HCT116 (cell line): ENCODE data around the gene TCEANC2. TPM values are rescaled to one million over a fixed set of nuclear protein-coding genes. Genes with fewer than 3 reads are reported as not detected.

Experiments used
- ATAC-seq: fragments of 200-7000 bp; cut with Tn5 transposase; 2 replicates; pipeline ENCODE4 v1.9.1; 2020; ENCODE audit warnings: mild to moderate bottlenecking, moderate library complexity
- BruUV-seq: library from RNA; stranded (reverse); fragments of 400-500 nt; replicated peaks from 2 replicates; lab custom pipeline; 2021; lab: Mats Ljungman, UMichigan
- CTCF ChIA-PET: fragments of 300-600 bp; sonication (Branson Sonifier 250); formaldehyde crosslinking; loops from one replicate; lab custom pipeline; 2021; ENCODE audit warnings: antibody characterized with exemption; lab: Charles Lee
- POLR2A ChIA-PET: fragments of 300-600, 350-600 bp; sonication (Branson Sonifier 250); formaldehyde crosslinking; loops from one replicate; lab custom pipeline; 2021; ENCODE audit warnings: antibody characterized with exemption; lab: Charles Lee
- RAD21 ChIA-PET, 2 experiments: fragments of 300-600 bp; sonication (Branson Sonifier 250); formaldehyde crosslinking; loops; one replicate each; lab custom pipeline; 2023; ENCODE audit warnings: low total read pairs in 2 of 2; ENCODE audit not compliant: uncharacterized antibody in 2 of 2, unreplicated experiment in 2 of 2, low non-redundant PET in 1 of 2; lab: Charles Lee
- DNase-seq: peaks from one replicate; pipeline ENCODE4 v3.0.0-alpha.2; 2010; ENCODE audit warnings: low read depth, low spot score
- H2AFZ ChIP-seq: fragments of 200-600 bp; shearing (Covaris generic), sonication (generic); 2 replicates; pipeline ENCODE4 v1.6.1; 2017; ENCODE audit warnings: low read depth, mixed run types, mixed read lengths, antibody characterized with exemption, low read length; ENCODE audit not compliant: poor library complexity, severe bottlenecking
- H3K27ac ChIP-seq: 2 replicates; pipeline ENCODE4 v1.5.1; 2012; ENCODE audit warnings: low read depth, low read length
- H3K27me3 ChIP-seq: fragments of 200-600 bp; sonication (generic); 2 replicates; pipeline ENCODE4 v1.6.1; 2016; ENCODE audit warnings: mixed run types, low read length, mixed read lengths; ENCODE audit not compliant: insufficient read depth
- H3K36me3 ChIP-seq, 2 experiments: fragments of 200-500 bp in 1 of 2; fragments of 200-600 bp in 1 of 2; sonication (Bioruptor generic) in 1 of 2; sonication (generic) in 1 of 2; 2 replicates each; pipeline versions ENCODE4 v1.5.1 to v1.6.1; 2014 to 2016; ENCODE audit warnings: low read length in 2 of 2, inconsistent platforms in 1 of 2, mixed read lengths in 1 of 2, mixed run types in 1 of 2; ENCODE audit not compliant: insufficient read depth in 2 of 2, control insufficient read depth in 1 of 2
- H3K4me1 ChIP-seq, 2 experiments: fragments of 200-600 bp in 1 of 2; sonication (generic) in 1 of 2; 2 replicates each; pipeline versions ENCODE4 v1.5.1 to v1.6.1; 2012 to 2017; ENCODE audit warnings: low read length in 2 of 2, inconsistent platforms in 1 of 2, mild to moderate bottlenecking in 1 of 2, mixed read lengths in 1 of 2, mixed run types in 1 of 2, moderate library complexity in 1 of 2; ENCODE audit not compliant: insufficient read depth in 2 of 2, control insufficient read depth in 1 of 2
- H3K4me2 ChIP-seq: fragments of 200-600 bp; sonication (generic); 2 replicates; pipeline ENCODE4 v1.6.1; 2017; ENCODE audit warnings: mixed run types, low read length, mixed read lengths
- H3K4me3 ChIP-seq, 2 experiments: fragments of 200-600 bp in 1 of 2; sonication (generic) in 1 of 2; replicated peaks in 1 of 2; 2 replicates each; pipeline ENCODE4 v1.5.1; 2011 to 2016; ENCODE audit warnings: low read length in 2 of 2, control low read depth in 1 of 2, low read depth in 1 of 2, mild to moderate bottlenecking in 1 of 2, mixed read lengths in 1 of 2, mixed run types in 1 of 2
- H3K79me2 ChIP-seq: fragments of 200-600 bp; sonication (generic); 2 replicates; pipeline ENCODE4 v1.6.1; 2017; ENCODE audit warnings: mild to moderate bottlenecking, mixed run types, low read length, moderate library complexity, mixed read lengths; ENCODE audit not compliant: insufficient read depth
- H3K9ac ChIP-seq: fragments of 200-600 bp; sonication (generic); 2 replicates; pipeline ENCODE4 v1.6.1; 2016; ENCODE audit warnings: low read length, mixed read lengths
- H3K9me2 ChIP-seq: fragments of 200-600 bp; sonication (generic), shearing (Covaris generic); 2 replicates; pipeline ENCODE4 v1.6.1; 2017; ENCODE audit warnings: mixed run types, mild to moderate bottlenecking, moderate library complexity; ENCODE audit not compliant: insufficient read depth
- H3K9me3 ChIP-seq, 2 experiments: fragments of 200-500 bp in 1 of 2; fragments of 200-600 bp in 1 of 2; sonication (Bioruptor generic) in 1 of 2; sonication (generic) in 1 of 2; 2 replicates each; pipeline ENCODE4 v1.6.1; 2014 to 2017; ENCODE audit warnings: low read length in 2 of 2, mixed read lengths in 2 of 2, inconsistent platforms in 1 of 2, low read depth in 1 of 2, mild to moderate bottlenecking in 1 of 2, mixed run types in 1 of 2, moderate library complexity in 1 of 2; ENCODE audit not compliant: control insufficient read depth in 1 of 2, insufficient read depth in 1 of 2
- H4K20me1 ChIP-seq: fragments of 200-600 bp; sonication (generic), shearing (Covaris generic); 2 replicates; pipeline ENCODE4 v1.6.1; 2017; ENCODE audit warnings: mixed run types, mild to moderate bottlenecking, moderate library complexity; ENCODE audit not compliant: insufficient read depth
- CTCF ChIP-seq, 3 experiments: fragments of 200-600 bp in 1 of 3; sonication (generic) in 1 of 3; IDR thresholded peaks in 2 of 3; conservative IDR thresholded peaks in 1 of 3; 2 replicates each; pipeline ENCODE4 v1.5.1; 2012 to 2017; ENCODE audit warnings: low read depth in 2 of 3, low read length in 2 of 3, antibody characterized with exemption in 1 of 3, borderline replicate concordance in 1 of 3, control low read depth in 1 of 3, mild to moderate bottlenecking in 1 of 3, mixed read lengths in 1 of 3, mixed run types in 1 of 3, moderate library complexity in 1 of 3; ENCODE audit not compliant: insufficient read depth in 1 of 3
- ELF1 ChIP-seq: IDR thresholded peaks from 2 replicates; pipeline ENCODE4 v1.6.1; 2012; ENCODE audit warnings: low read depth, borderline replicate concordance
- EZH2 ChIP-seq: fragments of 200-600 bp; sonication (generic); IDR thresholded peaks from 2 replicates; pipeline ENCODE4 v1.6.1; 2017; ENCODE audit warnings: antibody characterized with exemption, mixed run types
- JUND ChIP-seq: IDR thresholded peaks from 2 replicates; pipeline ENCODE4 v1.6.1; 2012
- POLR2AphosphoS5 ChIP-seq: IDR thresholded peaks from 2 replicates; pipeline ENCODE4 v1.6.1; 2011; ENCODE audit warnings: mild to moderate bottlenecking, low read depth, low read length, moderate library complexity
- RAD21 ChIP-seq: IDR thresholded peaks from 2 replicates; pipeline ENCODE4 v1.6.1; 2012; ENCODE audit warnings: low read depth, mild to moderate bottlenecking
- SIN3A ChIP-seq: IDR thresholded peaks from 2 replicates; pipeline ENCODE4 v1.6.1; 2012; ENCODE audit warnings: low read depth
- SRF ChIP-seq: IDR thresholded peaks from 2 replicates; pipeline ENCODE4 v1.6.1; 2012; ENCODE audit warnings: low read depth
- TCF7L2 ChIP-seq: IDR thresholded peaks from 2 replicates; pipeline ENCODE4 v1.7.0; 2011; ENCODE audit warnings: borderline replicate concordance, inconsistent platforms; ENCODE audit not compliant: insufficient read depth, insufficient read length; ENCODE audit errors: extremely low read depth
- YY1 ChIP-seq: IDR thresholded peaks from 2 replicates; pipeline ENCODE4 v1.6.1; 2011; ENCODE audit warnings: low read length, low read depth, moderate library complexity, mild to moderate bottlenecking; ENCODE audit not compliant: insufficient replicate concordance; ENCODE audit errors: extremely low read depth
- ZFX ChIP-seq: fragments of 450-650 bp; IDR thresholded peaks from 2 replicates; pipeline ENCODE4 v1.6.1; 2017
- intact Hi-C: fragments of 100-400 bp; cut with micrococcal nuclease; formaldehyde crosslinking; loops from 2 replicates; pipeline ENCODE4 v1.10.0; 2022
- total RNA-seq: library from RNA; stranded (reverse); gene quantifications from one replicate; pipeline ENCODE4 v1.2.1, GENCODE V29; 2021; ENCODE audit not compliant: unreplicated experiment

Gene TCEANC2
- total RNA-seq, 1 experiment from 2014 or later = 5.4 TPM

- ChIA-PET RAD21 (no interaction called here), CTCF (interaction anchor here (1.3 kb wide), 1 partner anchor 39 kb away, joined by 3 read pairs; no protein-coding TSS in a partner anchor), POLR2A (no interaction called here)
- no TSS peak for BruUV-seq
- no peaks in the 10 kb centered on the region for H3K79me2 ChIP-seq
- intact Hi-C loops = no loop called here
- no peak overlapping the region for H3K4me3 ChIP-seq
- ATAC-seq (no peak), DNase-seq (no peak)
- no peak overlapping the region for H2AFZ ChIP-seq
- H3K9me2 ChIP-seq = no peaks in the 10 kb centered on the region
- no peaks in the 10 kb centered on the region for H3K27me3 ChIP-seq
- TF ChIP-seq JUND (no peak), RAD21 (no peak), ELF1 (no peak), SIN3A (no peak), ZFX (no peak), POLR2AphosphoS5 (no peak), YY1 (no peak), SRF (no peak), EZH2 (no peak)
- H3K27ac ChIP-seq = no peak overlapping the region
- no peak overlapping the region for H3K9ac ChIP-seq
- H3K4me1 ChIP-seq = no peaks in the 10 kb centered on the region; a peak in 1 of 4 replicates
- H3K9me3 ChIP-seq = no peaks in the 10 kb centered on the region
- no peaks in the 10 kb centered on the region for H4K20me1 ChIP-seq
- H3K4me2 ChIP-seq = no peak overlapping the region
- H3K36me3 ChIP-seq = no peaks in the 10 kb centered on the region
These were observed 88.9 kb downstream of the TCEANC2 start for GRCh38 chr1:54142146-54142900.

- H3K36me3 ChIP-seq = no peaks in the 10 kb centered on the region
- H3K4me2 ChIP-seq = no peak overlapping the region
- no TSS peak for BruUV-seq
- no peaks in the 10 kb centered on the region for H3K9me3 ChIP-seq
- H2AFZ ChIP-seq = no peak overlapping the region
- TF ChIP-seq JUND (no peak), ELF1 (no peak), SIN3A (no peak), CTCF (IDR thresholded peaks at IDR 0.05 in 2 of 3, conservative IDR thresholded peaks at IDR 0.05 in 1 of 3; ENCODE audit: borderline replicate concordance in 1 of 3, insufficient read depth in 1 of 3, low read depth in 2 of 3, low read length in 2 of 3) (no peak), TCF7L2 (no peak)
- TF ChIP-seq, all 23 proteins: peak for 0
- no peak overlapping the region for H3K27ac ChIP-seq
- H3K9me2 ChIP-seq = no peaks in the 10 kb centered on the region
- RAD21 ChIA-PET = no interaction called here
- CTCF ChIA-PET = no interaction called here
- no peak overlapping the region for H3K4me3 ChIP-seq
- H3K79me2 ChIP-seq = no peaks in the 10 kb centered on the region
- H3K27me3 ChIP-seq = no peaks in the 10 kb centered on the region
- no peaks in the 10 kb centered on the region for H3K4me1 ChIP-seq
- DNase-seq (no peak), ATAC-seq (no peak)
- H4K20me1 ChIP-seq = no peaks in the 10 kb centered on the region
- no peak overlapping the region for H3K9ac ChIP-seq
- POLR2A ChIA-PET = no interaction called here
- intact Hi-C loops = no loop called here
These were observed 91.0 kb downstream of the TCEANC2 start for GRCh38 chr1:54144366-54144765.
